ENCODE measurements around the gene MAGEE2. TPM values are rescaled to one million over a fixed set of nuclear protein-coding genes. Genes with fewer than 3 reads are reported as not detected.
A peak's percentile ranks its signal among the peaks of the same experiment; 100 is the strongest.
"Not testable (repeated sequence)": the region's sequence is repeated elsewhere in the genome, so short reads cannot be mapped to it uniquely, and the experiment has no call there.

The MAGEE2 gene, protein sequence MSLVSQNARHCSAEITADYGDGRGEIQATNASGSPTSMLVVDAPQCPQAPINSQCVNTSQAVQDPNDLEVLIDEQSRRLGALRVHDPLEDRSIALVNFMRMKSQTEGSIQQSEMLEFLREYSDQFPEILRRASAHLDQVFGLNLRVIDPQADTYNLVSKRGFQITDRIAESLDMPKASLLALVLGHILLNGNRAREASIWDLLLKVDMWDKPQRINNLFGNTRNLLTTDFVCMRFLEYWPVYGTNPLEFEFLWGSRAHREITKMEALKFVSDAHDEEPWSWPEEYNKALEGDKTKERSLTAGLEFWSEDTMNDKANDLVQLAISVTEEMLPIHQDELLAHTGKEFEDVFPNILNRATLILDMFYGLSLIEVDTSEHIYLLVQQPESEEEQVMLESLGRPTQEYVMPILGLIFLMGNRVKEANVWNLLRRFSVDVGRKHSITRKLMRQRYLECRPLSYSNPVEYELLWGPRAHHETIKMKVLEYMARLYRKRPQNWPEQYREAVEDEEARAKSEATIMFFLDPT
- 0.05 TPM in 1 of 2 replicates, not detected in the other for polyA plus RNA-seq (2014; cell fraction: cytosol; rRNA removed)
- polyA plus RNA-seq (2014; cell fraction: nucleus; rRNA removed): not detected in 2 replicates

DNA sequence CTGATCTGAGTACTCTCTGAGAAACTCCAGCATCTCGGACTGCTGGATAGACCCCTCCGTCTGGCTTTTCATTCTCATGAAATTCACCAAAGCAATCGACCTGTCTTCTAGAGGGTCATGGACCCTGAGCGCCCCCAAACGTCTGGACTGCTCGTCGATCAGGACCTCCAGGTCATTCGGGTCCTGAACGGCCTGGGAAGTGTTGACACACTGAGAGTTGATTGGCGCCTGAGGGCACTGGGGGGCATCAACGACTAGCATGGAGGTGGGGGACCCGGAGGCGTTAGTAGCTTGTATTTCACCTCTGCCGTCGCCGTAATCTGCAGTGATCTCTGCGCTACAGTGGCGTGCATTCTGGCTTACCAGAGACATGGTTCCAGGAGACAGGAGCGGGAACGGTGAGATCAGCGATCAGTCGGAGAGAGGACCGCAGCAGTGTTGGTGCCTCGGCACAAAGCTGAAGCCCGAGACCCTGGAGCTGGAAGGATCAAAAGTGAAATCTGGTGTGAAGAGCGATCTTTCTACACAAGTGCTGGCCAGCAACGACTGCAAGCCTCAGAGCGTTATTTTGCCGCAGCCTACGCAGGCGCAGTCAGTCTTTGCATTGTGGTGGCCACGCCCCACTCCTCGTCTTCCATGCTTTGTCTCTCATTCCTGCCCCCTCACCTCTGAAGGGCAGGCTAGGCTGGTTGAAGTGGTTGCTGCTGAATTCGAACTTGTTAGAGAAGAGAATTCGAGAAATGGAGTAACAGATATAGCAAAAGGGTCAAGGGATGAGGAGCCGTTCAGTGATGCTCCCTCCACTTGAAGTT, at the start of gene MAGEE2:
MAGEE2 (minus strand) TSS at position 575 of the 812 bp plus-strand sequence; CDS start at position 372, 203 bp downstream.
- no peak for DNase-seq (ENCODE audit: low spot score)

DNA sequence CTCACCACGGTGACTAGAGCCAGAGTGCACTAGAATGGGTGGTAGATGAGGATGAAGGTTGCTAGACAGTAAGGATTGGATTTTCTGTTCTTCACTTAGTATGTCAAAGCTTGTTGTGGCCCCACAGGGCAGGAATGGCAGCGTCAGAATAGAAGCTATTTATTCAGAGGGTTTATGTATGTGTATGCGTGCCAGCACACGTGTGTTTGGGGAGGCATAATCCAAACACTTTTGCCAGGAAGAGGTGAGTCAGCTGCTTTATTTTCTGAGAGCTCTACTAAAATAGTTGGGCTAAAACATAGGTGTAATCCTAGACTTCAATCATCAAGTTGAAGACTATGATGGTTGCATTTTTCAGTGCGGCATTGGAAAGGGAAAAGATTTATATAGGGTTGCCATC, 1.2 kb upstream of the MAGEE2 start:
- DNase-seq (ENCODE audit: low spot score): no peak

DNA sequence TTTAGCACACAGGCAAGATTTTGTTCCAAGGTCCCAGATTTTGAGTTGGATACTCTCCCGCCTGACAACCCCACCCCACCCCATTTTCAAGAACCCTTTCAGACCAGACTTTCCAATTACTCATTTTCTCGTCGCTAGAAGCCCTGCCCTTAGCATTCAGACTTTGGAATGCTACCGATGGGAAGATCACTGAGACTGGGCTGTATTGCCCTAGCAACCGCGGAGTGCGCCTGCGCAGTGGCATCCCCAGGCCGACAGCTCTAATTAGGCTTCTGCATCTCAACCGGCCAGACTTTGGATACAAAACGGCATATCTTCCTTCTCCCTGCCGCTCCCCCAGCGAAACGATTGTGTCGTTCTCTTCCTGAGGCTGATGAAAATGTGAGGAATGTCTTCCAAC, 3.4 kb downstream of the MAGEE2 start:
- DNase-seq (ENCODE audit: low spot score): peak; percentile 31

DNA sequence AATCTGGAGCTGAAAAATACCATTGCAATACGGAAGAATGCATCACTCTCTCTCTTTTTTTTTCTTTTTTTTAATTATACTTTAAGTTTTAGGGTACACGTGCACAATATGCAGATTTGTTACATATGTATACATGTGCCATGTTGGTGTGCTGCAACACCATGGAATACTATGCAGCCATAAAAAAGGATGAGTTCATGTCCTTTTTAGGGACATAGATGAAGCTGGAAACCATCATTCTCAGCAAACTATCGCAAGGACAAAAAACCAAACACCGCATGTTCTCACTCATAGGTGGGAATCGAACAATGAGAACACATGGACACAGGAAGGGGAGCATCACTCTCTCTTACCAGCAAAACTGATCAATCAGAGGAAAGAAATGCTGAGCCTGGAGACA, 17.0 kb downstream of the MAGEE2 start:
- DNase-seq (ENCODE audit: low spot score): not testable (repeated sequence)

DNA sequence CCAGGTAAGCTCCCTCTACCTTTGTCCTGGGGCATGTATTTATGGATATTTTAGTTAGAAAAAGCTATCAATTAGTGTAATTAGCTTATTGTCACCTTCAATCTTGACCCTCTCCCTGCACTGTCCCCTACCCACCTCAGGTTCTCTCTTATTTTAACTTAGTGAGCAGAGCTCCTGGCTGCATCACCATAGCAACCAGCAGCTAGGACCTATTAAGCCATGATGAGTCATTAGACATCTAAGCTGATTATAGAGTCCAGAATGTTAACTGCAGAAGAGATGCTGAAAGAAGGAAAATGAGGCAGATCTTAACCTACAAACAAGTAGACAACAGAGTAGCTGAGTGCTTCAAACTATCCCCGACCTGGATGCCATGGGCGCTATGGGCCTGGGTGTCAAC, 36.6 kb downstream of the MAGEE2 start:
- no peak for DNase-seq (ENCODE audit: low spot score)

DNA sequence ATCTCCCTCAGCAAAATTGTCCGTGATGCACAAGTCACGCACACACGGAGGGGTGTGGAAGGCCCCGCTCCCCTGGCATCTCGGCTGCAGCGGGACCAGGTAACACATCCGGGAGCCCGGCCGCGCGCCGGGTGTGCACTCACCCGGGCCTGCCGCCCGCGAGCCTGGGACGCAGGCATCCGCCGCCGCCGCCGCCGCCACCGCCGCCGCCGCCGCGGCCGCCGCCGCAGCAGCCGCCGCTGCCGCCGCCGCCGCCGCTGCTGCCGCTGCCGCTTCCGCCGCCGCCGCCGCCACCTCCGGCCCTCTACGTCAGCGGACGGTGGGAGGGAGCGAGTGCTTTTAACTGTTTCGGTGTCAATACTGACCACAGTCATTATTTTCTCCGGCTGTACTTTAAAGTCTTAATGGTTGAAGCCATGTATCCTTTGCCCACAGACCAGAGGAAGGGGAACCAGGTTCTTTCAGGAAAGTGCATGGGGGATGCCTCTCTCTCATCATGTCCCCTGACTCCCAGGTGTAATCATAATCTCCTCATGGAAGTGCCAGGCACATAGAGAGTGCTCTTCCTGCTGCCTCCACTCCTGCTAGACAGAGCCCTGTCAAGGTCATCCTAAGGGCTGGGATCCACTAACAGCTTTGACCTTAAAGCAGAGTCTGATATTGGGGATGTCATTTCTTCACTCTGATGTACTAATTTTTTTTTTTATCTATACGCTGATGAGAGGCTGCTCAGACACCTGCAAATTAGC, 38.0 kb downstream of the MAGEE2 start:
- DNase-seq (ENCODE audit: low spot score): peak; percentile 22
